ENCODE data around the gene SLIT3. TPM values are rescaled to one million over a fixed set of nuclear protein-coding genes. Genes with fewer than 3 reads are reported as not detected.

The SLIT3 gene
- total and polyA plus RNA-seq, 2 donors (not counting 3 experiments of a cell fraction or from before 2014, with no cell fraction given), result 0.90 to 1.0 TPM

- no TSS peak for BruUV-seq (replicated peaks)
- CTCF ChIA-PET, result interaction anchor here (1.7 kb wide), 1 partner anchor 12 kb away, joined by 4 read pairs; no protein-coding TSS in a partner anchor
Observed at GRCh38 chr5:168752012-168752411, 548.9 kb downstream of the SLIT3 start.

GRCh38 chr5:168750926-168751325, 550.0 kb downstream of the SLIT3 start:
- H3K79me2 ChIP-seq (ENCODE audit: control insufficient read depth, insufficient read depth, low read length), result no peaks in the 10 kb centered on the region
- H3K9me1 ChIP-seq (replicated peaks; ENCODE audit: control insufficient read depth, extremely low read depth, insufficient read depth, low read length), result no peaks in the 10 kb centered on the region
- H3K27me3 ChIP-seq (ENCODE audit: control insufficient read depth in 2 of 2, insufficient read depth in 2 of 2, low read length in 2 of 2), result no peaks in the 10 kb centered on the region
- TF ChIP-seq MYC (IDR thresholded peaks at IDR 0.05; ENCODE audit: low read depth, low read length) (no peak), FOS (IDR thresholded peaks at IDR 0.05; ENCODE audit: borderline replicate concordance, insufficient read depth, low read length) (no peak), POLR2A (IDR thresholded peaks at IDR 0.05; ENCODE audit: low read depth, low read length) (no peak), CTCF (IDR thresholded peaks at IDR 0.05; ENCODE audit: extremely low read depth in 1 of 2, insufficient read depth in 1 of 2, low read depth in 1 of 2, low read length in 2 of 2) (no peak), POLR2AphosphoS5 (IDR thresholded peaks at IDR 0.05; ENCODE audit: insufficient read depth, low read depth, low read length) (no peak), EZH2 (IDR thresholded peaks at IDR 0.05; ENCODE audit: borderline replicate concordance, low read depth, low read length, severe bottlenecking) (no peak), GATA2 (IDR thresholded peaks at IDR 0.05; ENCODE audit: insufficient read depth, insufficient read length, low read depth, low read length) (no peak), MAX (IDR thresholded peaks at IDR 0.05; ENCODE audit: insufficient read depth, insufficient read length) (no peak), JUN (IDR thresholded peaks at IDR 0.05; ENCODE audit: borderline replicate concordance, insufficient read depth, insufficient read length, low read depth) (no peak)
- no peak overlapping the region for H3K9ac ChIP-seq (replicated peaks; ENCODE audit: extremely low read depth, insufficient read depth, low read length)
- no peak overlapping the region for H2AFZ ChIP-seq (ENCODE audit: low read depth, low read length)
- intact Hi-C loops (cut with micrococcal nuclease) (no loop called here), dilution Hi-C loops (cut with MboI; ENCODE audit: extremely low pct_ligation_motif_present, low sequenced_read_pairs) (no loop called here)
- no peak for DNase-seq (ENCODE audit: low read depth, low spot score)
- BruUV-seq (replicated peaks), result no TSS peak
- CTCF ChIA-PET, result interaction anchor here (1.7 kb wide), 1 partner anchor 11 kb away, joined by 4 read pairs; no protein-coding TSS in a partner anchor
- H4K20me1 ChIP-seq (replicated peaks; ENCODE audit: control insufficient read depth, extremely low read depth, insufficient read depth, low read length), result no peaks in the 10 kb centered on the region
- POLR2A ChIA-PET, result no interaction called here
- H3K4me2 ChIP-seq (ENCODE audit: insufficient read depth, low read length), result no peak overlapping the region
- H3K36me3 ChIP-seq (ENCODE audit: control insufficient read depth in 2 of 2, extremely low read depth in 1 of 2, insufficient read depth in 2 of 2, low read length in 2 of 2), result no peaks in the 10 kb centered on the region
- H3K4me3 ChIP-seq (replicated peaks in 1 of 3; ENCODE audit: insufficient read depth in 1 of 3, low read depth in 1 of 3, low read length in 3 of 3), result no peak overlapping the region
- no peak overlapping the region for H3K27ac ChIP-seq (ENCODE audit: insufficient read depth, low read depth, low read length)
- no peaks in the 10 kb centered on the region for H3K4me1 ChIP-seq (ENCODE audit: control insufficient read depth, extremely low read depth, insufficient read depth, low read length)
- no peak for FAIRE-seq
- no peaks in the 10 kb centered on the region for H3K9me3 ChIP-seq (replicated peaks; ENCODE audit: control insufficient read depth, insufficient read depth, low read length)

More at GRCh38 chr5:168752012-168752411, 548.9 kb downstream of the SLIT3 start:
- Histone ChIP-seq H3K27me3 (ENCODE audit: control insufficient read depth in 2 of 2, insufficient read depth in 2 of 2, low read length in 2 of 2) (no peaks in the 10 kb centered on the region), H3K36me3 (ENCODE audit: control insufficient read depth in 2 of 2, extremely low read depth in 1 of 2, insufficient read depth in 2 of 2, low read length in 2 of 2) (no peaks in the 10 kb centered on the region), H3K9ac (replicated peaks; ENCODE audit: extremely low read depth, insufficient read depth, low read length) (no peak overlapping the region), H3K4me1 (ENCODE audit: control insufficient read depth, extremely low read depth, insufficient read depth, low read length) (no peaks in the 10 kb centered on the region), H3K9me1 (replicated peaks; ENCODE audit: control insufficient read depth, extremely low read depth, insufficient read depth, low read length) (no peaks in the 10 kb centered on the region), H3K79me2 (ENCODE audit: control insufficient read depth, insufficient read depth, low read length) (no peaks in the 10 kb centered on the region), H4K20me1 (replicated peaks; ENCODE audit: control insufficient read depth, extremely low read depth, insufficient read depth, low read length) (no peaks in the 10 kb centered on the region), H2AFZ (ENCODE audit: low read depth, low read length) (no peak overlapping the region), H3K4me2 (ENCODE audit: insufficient read depth, low read length) (no peak overlapping the region), H3K27ac (ENCODE audit: insufficient read depth, low read depth, low read length) (no peak overlapping the region), H3K4me3 (replicated peaks in 1 of 3; ENCODE audit: insufficient read depth in 1 of 3, low read depth in 1 of 3, low read length in 3 of 3) (no peak overlapping the region), H3K9me3 (replicated peaks; ENCODE audit: control insufficient read depth, insufficient read depth, low read length) (no peaks in the 10 kb centered on the region)
- DNase-seq (ENCODE audit: low read depth, low spot score) (no peak), FAIRE-seq (no peak)
- POLR2A ChIA-PET, result no interaction called here
- dilution Hi-C loops (cut with MboI; ENCODE audit: extremely low pct_ligation_motif_present, low sequenced_read_pairs) (no loop called here), intact Hi-C loops (cut with micrococcal nuclease) (no loop called here)
- no peak for TF ChIP-seq MYC (IDR thresholded peaks at IDR 0.05; ENCODE audit: low read depth, low read length)
- no peak for TF ChIP-seq POLR2A (IDR thresholded peaks at IDR 0.05; ENCODE audit: low read depth, low read length)
